GM19043 (cell line): ENCODE results near the gene KTN1.

Experiments
- ATAC-seq: cut with Tn5 transposase; IDR thresholded peaks from one replicate; pipeline ENCODE4 v1.9.1; 2021; ENCODE audit warnings: low read depth; ENCODE audit not compliant: unreplicated experiment

Gene KTN1

DNA sequence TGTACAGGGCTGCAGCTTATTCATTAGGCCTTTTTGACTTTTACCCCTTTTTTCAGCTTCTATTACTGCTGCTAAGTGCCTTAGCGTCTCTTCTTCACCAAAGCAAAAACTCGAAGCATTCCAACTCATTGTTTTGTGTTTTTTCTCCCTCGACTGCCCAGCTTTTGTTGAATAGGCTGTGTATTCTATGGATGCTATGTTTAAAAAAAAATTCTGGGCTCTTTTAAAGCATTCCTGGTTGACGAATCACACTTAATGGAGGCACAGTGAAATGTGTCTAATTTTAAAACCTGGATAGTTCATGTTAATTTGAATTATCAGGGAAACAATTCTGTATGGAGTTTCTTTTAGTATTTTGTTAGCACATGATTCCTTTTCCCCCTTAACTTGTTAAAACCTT lies 29.7 kb downstream of the KTN1 start:
- ATAC-seq, result no peak

DNA sequence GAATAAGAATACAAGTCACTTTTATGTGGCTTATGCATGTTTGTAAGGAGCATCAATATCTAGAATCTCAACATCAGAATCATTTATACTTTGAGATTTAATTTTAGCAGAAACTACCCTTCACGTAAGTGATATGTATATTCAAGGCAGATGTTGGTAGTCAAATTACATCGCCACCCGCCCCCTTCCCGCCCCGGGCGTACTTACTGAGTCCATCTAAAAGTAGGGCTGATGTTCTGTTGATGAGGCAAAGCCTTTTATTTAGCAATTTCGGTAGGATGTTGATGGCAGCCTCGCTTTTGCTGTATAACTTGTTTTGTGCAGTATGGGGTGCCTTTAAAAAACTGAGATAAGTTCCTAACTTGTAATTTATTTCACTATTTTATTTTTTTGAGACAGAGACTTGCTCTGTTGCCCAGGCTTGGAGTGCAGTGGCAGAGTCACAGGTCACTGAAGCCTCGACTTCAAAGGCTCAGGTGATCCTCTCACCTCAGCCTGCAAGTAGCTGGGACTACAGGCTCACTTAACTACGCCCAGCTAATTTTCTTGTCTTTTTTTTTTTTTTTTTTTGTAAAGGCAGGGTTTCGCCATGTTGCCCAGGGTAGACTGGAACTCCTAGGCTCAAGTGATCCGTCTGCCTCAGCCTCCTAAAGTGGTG lies 30.8 kb downstream of the KTN1 start:
- no peak for ATAC-seq

DNA sequence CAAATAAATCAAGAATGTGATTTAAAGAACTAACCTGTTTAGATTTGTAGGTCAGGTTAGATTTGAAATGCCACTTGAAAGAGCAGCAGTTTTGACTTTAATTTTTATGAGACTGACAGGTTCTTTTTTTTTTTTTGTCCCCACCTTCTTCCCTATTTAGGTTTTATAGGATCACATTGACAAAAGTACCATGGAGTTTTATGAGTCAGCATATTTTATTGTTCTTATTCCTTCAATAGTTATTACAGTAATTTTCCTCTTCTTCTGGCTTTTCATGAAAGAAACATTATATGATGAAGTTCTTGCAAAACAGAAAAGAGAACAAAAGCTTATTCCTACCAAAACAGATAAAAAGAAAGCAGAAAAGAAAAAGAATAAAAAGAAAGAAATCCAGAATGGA lies 31.9 kb downstream of the KTN1 start:
- ATAC-seq, result no peak

DNA sequence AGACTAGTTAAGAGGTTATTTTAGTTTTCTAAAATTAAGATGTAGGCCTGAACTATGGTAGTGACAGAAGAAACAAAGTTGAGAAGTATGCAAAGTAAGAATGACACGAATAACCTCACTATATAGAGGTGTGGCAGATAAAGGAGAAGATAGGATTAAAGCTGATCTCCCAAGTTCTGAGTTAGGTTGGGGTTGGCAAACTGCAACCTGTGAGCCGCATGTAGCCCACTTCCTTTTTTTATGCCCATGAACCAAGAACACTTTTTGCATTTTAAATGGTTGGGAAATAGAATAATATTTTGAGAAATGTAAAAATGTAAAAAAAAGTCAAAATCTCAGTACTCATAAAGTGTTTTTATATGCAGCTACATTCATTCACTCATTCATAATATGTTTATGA lies 34.3 kb downstream of the KTN1 start:
- ATAC-seq, result no peak

GRCh38 chr14:55620277-55620676 lies 40.3 kb downstream of the KTN1 start:
- no peak for ATAC-seq

DNA sequence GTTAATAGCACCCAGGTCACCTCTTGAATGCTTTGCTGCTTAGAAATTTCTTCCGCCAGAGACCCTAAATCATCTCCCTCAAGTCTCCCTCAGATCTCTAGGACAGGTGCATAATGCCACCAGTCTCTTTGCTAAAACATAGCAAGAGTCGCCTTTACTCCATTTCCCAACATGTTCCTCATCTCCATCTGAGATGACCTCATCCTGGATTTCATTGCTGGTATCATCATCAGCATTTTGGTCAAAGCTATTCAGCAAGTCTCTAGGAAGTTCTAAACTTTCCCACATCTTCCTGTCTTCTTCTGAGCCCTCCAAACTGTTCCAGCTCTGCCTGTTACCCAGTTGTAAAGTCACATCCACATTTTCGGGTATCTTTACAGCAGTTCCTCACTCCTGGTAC lies 41.0 kb downstream of the KTN1 start:
- ATAC-seq, result no peak

GRCh38 chr14:55621391-55621790 lies 41.4 kb downstream of the KTN1 start:
- ATAC-seq, result no peak

GRCh38 chr14:55624913-55625312 lies 44.9 kb downstream of the KTN1 start:
- ATAC-seq, result no peak

- no peak for ATAC-seq
These were observed 45.5 kb downstream of the KTN1 start for GRCh38 chr14:55625481-55625880.

- ATAC-seq, result no peak
These were observed 46.1 kb downstream of the KTN1 start for GRCh38 chr14:55626131-55626530.

DNA sequence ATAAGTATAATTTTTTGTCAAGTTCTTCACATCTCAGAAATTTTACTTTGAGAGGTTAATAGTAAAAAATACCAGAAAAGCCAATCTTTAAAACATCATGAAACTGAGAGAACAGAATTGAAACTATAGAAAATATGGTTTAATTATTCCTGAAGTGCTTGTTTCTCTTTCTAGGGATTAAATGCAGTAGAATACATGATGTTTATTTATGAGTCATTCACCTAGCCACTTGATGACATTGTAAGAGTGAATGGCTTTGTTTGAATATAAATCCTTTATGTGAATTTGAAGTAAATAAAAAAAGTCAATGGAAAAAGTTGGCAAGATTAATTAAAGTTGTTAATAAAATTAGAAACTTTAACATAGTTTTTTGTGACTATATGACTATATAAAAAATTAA lies 48.4 kb downstream of the KTN1 start:
- no peak for ATAC-seq

DNA sequence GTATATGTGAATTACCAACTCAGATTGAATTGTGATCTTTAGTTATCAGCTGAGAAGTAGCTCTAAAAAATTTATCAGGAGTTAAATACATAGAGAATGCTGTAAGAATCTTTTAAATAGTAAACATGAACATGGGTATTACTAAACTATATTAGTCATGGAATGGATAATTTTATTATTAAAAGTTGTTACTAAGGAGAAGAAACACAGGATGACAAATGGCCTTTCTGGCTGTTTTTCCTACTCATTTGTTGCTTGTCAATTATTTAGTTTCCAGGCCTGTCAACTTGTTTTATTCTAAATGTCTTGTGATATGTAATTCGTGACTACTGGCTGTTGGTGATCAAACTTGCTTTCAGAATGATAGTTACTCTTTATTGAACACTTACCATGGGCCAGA lies 58.7 kb downstream of the KTN1 start:
- no peak for ATAC-seq

DNA sequence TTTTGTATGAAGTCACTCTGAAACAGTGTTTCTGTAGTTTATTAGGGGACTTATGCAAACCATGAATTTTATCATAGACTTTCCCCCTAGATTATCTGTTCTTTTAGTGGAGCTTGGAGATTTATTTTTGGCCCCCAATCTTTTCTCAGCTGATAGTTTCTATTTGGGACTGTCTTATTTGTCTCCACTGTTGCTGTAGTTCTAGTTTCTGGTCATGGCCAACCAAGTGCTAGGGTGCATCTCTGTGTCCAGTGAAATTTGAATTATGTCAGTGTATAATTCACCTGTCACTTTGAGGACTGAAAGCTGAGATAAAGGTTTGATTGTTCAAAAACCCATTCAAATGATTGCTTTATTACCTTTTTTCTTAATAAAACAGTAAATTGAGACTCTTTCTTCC lies 61.3 kb downstream of the KTN1 start:
- ATAC-seq, result no peak

GRCh38 chr14:55641954-55642353 lies 61.9 kb downstream of the KTN1 start:
- ATAC-seq, result no peak

GRCh38 chr14:55645145-55645544 lies 65.1 kb downstream of the KTN1 start:
- no peak for ATAC-seq

DNA sequence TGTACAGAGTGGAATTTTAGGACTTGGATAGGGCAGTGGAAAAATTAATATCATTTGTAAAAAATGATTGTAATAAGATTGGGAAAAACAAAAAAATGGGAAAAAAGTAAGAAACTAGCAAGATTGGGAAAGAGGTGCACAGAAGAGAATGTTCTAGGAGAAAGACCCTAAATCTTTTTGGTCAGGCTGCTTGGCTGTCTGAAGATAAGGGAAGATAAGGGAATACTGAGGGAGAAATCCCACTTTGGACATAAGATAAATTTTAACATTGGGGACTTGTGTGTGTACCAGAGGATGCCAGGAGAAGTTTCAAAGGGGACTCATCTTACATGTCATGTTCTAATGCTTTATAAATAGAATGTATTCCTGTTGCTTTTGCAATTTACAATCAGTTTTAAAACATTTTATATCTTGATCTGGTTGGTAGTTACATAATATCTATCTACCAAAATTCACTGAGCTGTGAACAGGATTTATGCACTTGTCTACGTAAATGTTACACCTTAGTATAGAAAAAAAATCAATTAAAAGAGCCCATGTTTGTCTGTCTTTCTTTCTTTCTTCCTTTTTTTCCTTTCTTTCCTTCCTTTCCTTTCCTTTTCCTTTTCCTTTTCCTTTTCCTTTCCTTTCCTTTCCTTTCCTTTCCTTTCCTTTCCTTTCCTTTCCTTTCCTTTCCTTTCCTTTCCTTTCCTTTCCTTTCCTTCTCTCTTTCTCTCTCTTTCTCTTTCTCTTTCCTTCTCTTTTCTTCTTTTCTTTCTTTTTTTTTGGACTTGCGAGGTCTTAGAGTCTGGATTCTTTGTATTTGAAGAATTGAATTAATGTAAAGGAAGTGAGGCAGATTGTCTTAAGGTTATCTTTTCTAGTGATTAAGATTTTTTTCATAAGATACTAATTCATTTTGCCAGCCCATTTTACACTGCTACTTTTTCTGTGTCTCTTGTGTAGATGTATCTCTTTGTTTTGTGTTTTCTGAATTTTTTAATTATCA lies 66.1 kb downstream of the KTN1 start:
- ATAC-seq, result no peak

DNA sequence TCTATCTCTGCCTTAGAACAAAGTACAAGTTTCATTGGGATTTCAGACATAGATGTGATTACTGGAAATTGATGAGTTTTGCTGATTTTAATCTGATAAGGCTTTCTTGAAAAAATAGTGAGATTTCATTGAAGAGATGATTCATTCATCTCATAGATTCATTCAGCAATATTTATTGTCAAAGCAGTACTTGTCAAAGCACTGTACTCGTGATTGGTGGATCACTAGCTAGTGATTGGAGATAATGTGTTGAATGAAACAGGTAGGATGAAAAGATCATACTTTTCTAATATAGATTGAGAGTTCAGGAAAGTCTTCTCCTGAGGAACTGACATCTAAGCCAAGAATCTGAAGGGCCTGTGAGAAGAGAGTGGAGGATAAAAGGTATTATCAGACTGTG lies 71.0 kb downstream of the KTN1 start:
- ATAC-seq, result no peak

- no peak for ATAC-seq
These were observed 74.2 kb downstream of the KTN1 start for GRCh38 chr14:55654243-55654642.

GRCh38 chr14:55661029-55661428 lies 81.0 kb downstream of the KTN1 start:
- no peak for ATAC-seq

DNA sequence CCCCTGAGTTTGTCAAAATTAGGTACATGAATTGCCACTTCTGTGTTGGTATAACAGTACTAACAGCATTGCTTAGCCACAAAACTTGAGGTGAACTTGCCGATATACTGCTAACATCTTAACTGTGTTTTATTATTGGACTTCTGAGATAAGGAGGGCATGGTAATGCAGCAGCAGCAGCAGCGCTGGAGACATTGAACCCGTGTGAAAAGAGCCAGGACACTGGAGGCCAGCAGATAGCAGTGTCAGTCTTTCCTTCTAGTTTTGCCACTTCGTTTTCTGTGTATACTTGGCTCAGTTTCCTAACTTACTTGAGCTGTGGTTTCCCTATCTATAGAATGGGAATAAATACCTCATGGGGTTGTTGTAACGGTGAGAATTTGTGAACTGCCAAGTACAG lies 82.7 kb downstream of the KTN1 start:
- ATAC-seq, result no peak

GRCh38 chr14:55665067-55665675 lies 85.2 kb downstream of the KTN1 start:
- no peak for ATAC-seq

DNA sequence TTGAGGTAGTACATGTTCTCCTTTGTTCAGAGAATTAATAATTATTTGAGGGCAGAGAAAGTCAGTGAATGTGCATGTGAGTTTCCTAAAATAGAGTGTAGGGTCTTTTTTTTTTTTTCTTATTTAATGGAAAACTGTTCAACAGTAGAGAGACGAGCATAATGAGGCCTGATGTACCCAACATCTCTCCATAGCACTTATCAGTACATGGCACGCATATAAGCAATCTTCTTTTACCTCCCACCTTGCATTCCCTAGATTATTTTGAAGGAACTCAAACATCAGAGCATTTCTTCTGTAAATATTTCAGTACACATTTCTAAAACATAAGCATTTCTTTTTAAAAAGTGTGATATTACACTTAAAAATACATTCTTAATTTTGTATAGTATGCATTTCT lies 87.8 kb downstream of the KTN1 start:
- ATAC-seq, result no peak
